Left renal pelvis (tissue), 4 donors: ENCODE data around the gene OR10G8. TPM values are rescaled to one million over a fixed set of nuclear protein-coding genes. Genes with fewer than 3 reads are reported as not detected.
"Not testable (repeated sequence)": the region's sequence is repeated elsewhere in the genome, so short reads cannot be mapped to it uniquely, and the experiment has no call there.

ENCODE experiments used
- DNase-seq, 4 donors: peaks; one replicate each; pipeline ENCODE4 v3.0.0-alpha.2; 2013; ENCODE audit warnings: low read depth in 4 of 4, low spot score in 3 of 4
- polyA plus RNA-seq, 4 donors: library from polyadenylated mRNA; unstranded; fragments of 120-200 nt; gene quantifications; one replicate each; pipeline ENCODE4 v1.2.1, GENCODE V29; 2013; ENCODE audit not compliant: insufficient read length in 4 of 4

The OR10G8 gene
- polyA plus RNA-seq: not detected

- no peak for DNase-seq
These were observed at the start of gene OR10G8 for GRCh38 chr11:124026498-124026897. Gene OR10G8 (plus strand): TSS chr11:124026798. CDS start chr11:124029623, 2,825 bp downstream.

- no peak for DNase-seq
These were observed 48.8 kb upstream of the OR10G8 start, which contains the start of gene OR10S1 for GRCh38 chr11:123977731-123978347. Gene OR10S1 (minus strand): TSS chr11:123977781. CDS start chr11:123977664, 117 bp downstream.

- DNase-seq: no peak
These were observed 47.3 kb upstream of the OR10G8 start for GRCh38 chr11:123979311-123979710.

GRCh38 chr11:123995119-123995518 is 31.5 kb upstream of the OR10G8 start, which contains the start of gene OR10G6:
Gene OR10G6 (minus strand): TSS chr11:123995161. CDS start chr11:123995161, 0 bp downstream.
- no peak for DNase-seq

- no peak for DNase-seq
These were observed 13.9 kb upstream of the OR10G8 start, which contains the start of gene OR10G4 for GRCh38 chr11:124012697-124013096. Gene OR10G4 (plus strand): TSS chr11:124012997. CDS start chr11:124015575, 2,578 bp downstream.

- not testable (repeated sequence) for DNase-seq
These were observed 10.8 kb upstream of the OR10G8 start for GRCh38 chr11:124015837-124016236.

- DNase-seq: no peak
These were observed 10.1 kb downstream of the OR10G8 start for GRCh38 chr11:124036666-124037065.

- no peak for DNase-seq
These were observed 13.0 kb downstream of the OR10G8 start for GRCh38 chr11:124039557-124039956.

- no peak for DNase-seq
These were observed 14.7 kb downstream of the OR10G8 start, which contains the start of gene OR10G7 for GRCh38 chr11:124041254-124041653. Gene OR10G7 (minus strand): TSS chr11:124041325. CDS start chr11:124039001, 2,324 bp downstream.

- no peak for DNase-seq
These were observed 16.8 kb downstream of the OR10G8 start for GRCh38 chr11:124043420-124043819.

GRCh38 chr11:124050748-124051147 is 24.1 kb downstream of the OR10G8 start:
- no peak for DNase-seq

GRCh38 chr11:124052966-124053365 is 26.4 kb downstream of the OR10G8 start:
- DNase-seq: no peak

- DNase-seq: no peak
These were observed 42.1 kb downstream of the OR10G8 start for GRCh38 chr11:124068601-124069110.

- no peak for DNase-seq
These were observed 43.1 kb downstream of the OR10G8 start for GRCh38 chr11:124069429-124070401.

- DNase-seq: peak in 2 of 4 donors; percentile 46 to 47
These were observed 44.5 kb downstream of the OR10G8 start for GRCh38 chr11:124070915-124071622.

GRCh38 chr11:124071623-124071948 is 45.0 kb downstream of the OR10G8 start:
- no peak for DNase-seq

- DNase-seq: no peak
These were observed 45.5 kb downstream of the OR10G8 start for GRCh38 chr11:124072147-124072546.

- no peak for DNase-seq
These were observed 48.0 kb downstream of the OR10G8 start for GRCh38 chr11:124074554-124074953.

- DNase-seq: no peak
These were observed 48.9 kb downstream of the OR10G8 start for GRCh38 chr11:124075492-124075840.

GRCh38 chr11:124075841-124076651 is 49.4 kb downstream of the OR10G8 start:
- no peak for DNase-seq
